NK-92 treated with Interleukin-12 subunit alpha and Interleukin-12 subunit beta, amount 100 ng/mL, for 24 hours (cell line): ENCODE measurements around the gene WNT7A.

Experiments used
- DNase-seq: peaks from one replicate; lab custom pipeline; 2025; lab: John Stamatoyannopoulos, UW

Gene WNT7A

GRCh38 chr3:13845806-13846205 is 34.1 kb downstream of the WNT7A start:
- DNase-seq: no peak

- no peak for DNase-seq
Observed at GRCh38 chr3:13844911-13845310, 35.0 kb downstream of the WNT7A start.

- DNase-seq: no peak
Observed at GRCh38 chr3:13844286-13844685, 35.6 kb downstream of the WNT7A start.

GRCh38 chr3:13843351-13843750 is 36.5 kb downstream of the WNT7A start:
- DNase-seq: no peak

GRCh38 chr3:13842226-13842625 is 37.6 kb downstream of the WNT7A start:
- no peak for DNase-seq

GRCh38 chr3:13841826-13842225 is 38.0 kb downstream of the WNT7A start:
- DNase-seq: no peak

DNA sequence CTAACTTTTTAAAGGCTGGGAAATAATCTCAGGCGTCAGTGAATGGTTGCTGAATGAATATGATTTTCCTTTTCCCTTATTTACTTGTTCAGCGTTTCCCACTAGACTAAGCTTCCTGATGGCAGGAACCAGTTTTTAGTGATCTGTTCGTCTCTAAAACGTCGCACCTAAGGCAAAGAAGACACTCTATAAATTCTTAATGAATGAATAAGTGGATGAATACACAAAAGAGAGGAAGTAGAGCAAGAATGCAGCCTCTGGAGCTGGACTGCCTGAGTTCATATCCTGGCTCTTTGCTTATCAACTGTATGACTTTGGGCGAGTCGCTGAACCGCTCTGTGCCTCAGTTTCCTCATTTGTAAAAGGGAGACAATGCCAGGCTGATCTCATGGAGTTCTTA is 38.7 kb downstream of the WNT7A start:
- DNase-seq: no peak

GRCh38 chr3:13840456-13840855 is 39.4 kb downstream of the WNT7A start:
- DNase-seq: no peak

DNA sequence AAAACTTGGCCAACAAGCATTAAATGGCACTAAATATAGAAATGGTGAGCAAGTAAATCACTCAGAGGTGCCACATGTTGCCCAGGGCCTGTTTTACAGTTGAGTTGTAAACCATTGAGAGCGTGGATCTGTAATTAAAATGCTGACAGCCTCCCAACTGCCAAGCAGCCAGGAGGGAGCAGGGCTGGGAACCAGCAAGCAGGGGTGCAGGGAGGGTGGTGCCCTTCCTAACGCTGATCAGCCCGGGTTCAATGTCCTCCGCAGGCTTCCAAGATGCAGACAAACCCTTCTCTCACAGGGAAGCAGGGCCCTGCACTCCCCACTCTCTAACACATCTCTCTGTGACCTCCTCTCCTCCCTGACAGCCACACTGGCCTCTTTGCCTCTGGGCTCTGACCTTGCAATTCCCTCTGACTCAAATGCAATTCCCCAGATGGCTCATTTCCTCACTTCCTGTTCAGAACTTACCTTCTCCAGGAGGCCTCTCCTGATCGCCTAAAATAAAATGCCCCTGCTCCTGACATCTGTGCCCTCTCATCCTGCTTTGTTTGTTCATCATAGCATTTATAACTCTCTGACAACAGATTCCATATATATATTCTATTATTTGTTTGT is 40.0 kb downstream of the WNT7A start:
- no peak for DNase-seq

GRCh38 chr3:13839253-13839652 is 40.6 kb downstream of the WNT7A start:
- DNase-seq: no peak

GRCh38 chr3:13838421-13838820 is 41.5 kb downstream of the WNT7A start:
- no peak for DNase-seq

DNA sequence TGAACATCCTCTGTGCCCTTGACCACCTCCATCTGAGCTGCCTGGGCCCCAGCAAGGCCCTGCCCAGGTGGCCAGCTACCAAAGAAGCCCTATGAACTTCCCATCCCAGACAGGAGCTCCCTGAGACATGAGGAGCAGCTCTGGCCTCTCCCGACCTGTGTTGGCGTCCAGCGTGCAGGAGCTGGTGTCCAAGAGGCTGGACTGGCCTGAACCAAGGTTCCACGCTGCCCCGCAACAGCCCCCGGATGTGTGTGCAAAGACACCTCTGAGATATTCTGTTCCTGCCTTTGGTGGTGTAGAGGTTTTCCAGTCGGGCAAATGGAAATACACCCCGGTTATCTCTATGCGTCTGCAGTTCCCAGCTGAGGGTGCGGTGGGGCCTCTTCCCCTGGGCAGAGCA is 42.1 kb downstream of the WNT7A start:
- no peak for DNase-seq

- no peak for DNase-seq
Observed at GRCh38 chr3:13836658-13837587, 42.9 kb downstream of the WNT7A start.

GRCh38 chr3:13835246-13835645 is 44.6 kb downstream of the WNT7A start:
- no peak for DNase-seq

GRCh38 chr3:13834258-13835035 is 45.4 kb downstream of the WNT7A start:
- DNase-seq: no peak

GRCh38 chr3:13833506-13834257 is 46.2 kb downstream of the WNT7A start:
- DNase-seq: no peak

- no peak for DNase-seq
Observed at GRCh38 chr3:13832130-13832529, 47.7 kb downstream of the WNT7A start.

- DNase-seq: no peak
Observed at GRCh38 chr3:13831386-13831996, 48.4 kb downstream of the WNT7A start.

DNA sequence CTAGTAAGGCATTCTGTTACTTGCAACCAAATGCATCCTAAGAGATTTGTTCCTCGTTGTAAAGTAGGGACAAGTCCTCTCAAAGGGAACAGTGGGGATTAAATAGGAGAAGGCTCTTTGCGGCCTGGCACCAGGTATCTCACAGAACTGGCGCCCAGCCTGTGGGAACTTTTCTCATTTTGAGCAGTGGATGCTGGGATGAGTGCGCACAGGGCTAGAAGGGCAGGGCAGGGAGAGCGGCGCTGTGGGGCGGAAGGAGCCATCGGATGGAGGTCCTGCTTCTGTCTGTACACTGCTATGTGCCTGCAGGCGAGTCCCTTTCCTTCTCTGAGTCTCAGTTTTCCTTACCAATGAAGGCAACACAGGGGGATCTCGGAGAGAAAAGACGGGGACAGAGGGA is 50.6 kb downstream of the WNT7A start:
- no peak for DNase-seq

- no peak for DNase-seq
Observed at GRCh38 chr3:13828501-13829265, 51.2 kb downstream of the WNT7A start.

- no peak for DNase-seq
Observed at GRCh38 chr3:13827699-13828098, 52.2 kb downstream of the WNT7A start.
